Esophagus muscularis mucosa (tissue), 4 donors: Measurements from ENCODE around the gene SNCB. TPM values are rescaled to one million over a fixed set of nuclear protein-coding genes. Genes with fewer than 3 reads are reported as not detected.

ENCODE experiments used
- DNase-seq: peaks from one replicate; pipeline ENCODE4 v3.0.0-alpha.2; 2017; ENCODE audit errors: extremely low spot score
- H3K27ac ChIP-seq, 4 donors: fragments of 200-600 bp; sonication (generic); replicated peaks in 1 of 4; 1 replicate in 3 of 4; 2 replicates in 1 of 4; pipeline ENCODE4 v1.5.1; 2016 to 2019; ENCODE audit warnings: mild to moderate bottlenecking in 1 of 4
- H3K27me3 ChIP-seq, 4 donors: fragments of 200-600 bp; sonication (generic); one replicate each; pipeline versions ENCODE4 v1.5.1 to v1.6.0; 2016 to 2019
- H3K36me3 ChIP-seq, 4 donors: fragments of 200-600 bp; sonication (generic); one replicate each; pipeline ENCODE4 v1.5.1; 2016 to 2019
- H3K4me1 ChIP-seq, 4 donors: fragments of 200-600 bp; sonication (generic); one replicate each; pipeline ENCODE4 v1.5.1; 2016 to 2019
- H3K4me3 ChIP-seq, 4 donors: fragments of 200-600 bp; sonication (generic); 1 replicate in 2 of 4; 2 replicates in 2 of 4; pipeline ENCODE4 v1.5.1; 2016 to 2019; ENCODE audit warnings: mild to moderate bottlenecking in 4 of 4, moderate library complexity in 1 of 4
- H3K9me3 ChIP-seq, 4 donors: fragments of 200-600 bp; sonication (generic); 1 replicate in 3 of 4; 2 replicates in 1 of 4; pipeline ENCODE4 v1.5.1; 2016 to 2019
- EP300 ChIP-seq: sonication (generic); formaldehyde crosslinking; IDR thresholded peaks from one replicate; pipeline ENCODE4 v1.6.1; 2017; ENCODE audit warnings: antibody characterized with exemption
- POLR2A ChIP-seq: fragments of 450-650 bp; IDR thresholded peaks from one replicate; pipeline ENCODE4 v1.6.1; 2017; ENCODE audit warnings: antibody characterized with exemption, moderate library complexity, mild to moderate bottlenecking, low read depth
- POLR2AphosphoS5 ChIP-seq, 2 donors: sonication (generic); formaldehyde crosslinking; IDR thresholded peaks; one replicate each; pipeline ENCODE4 v1.6.1; 2017; ENCODE audit warnings: antibody characterized with exemption in 2 of 2
- WGBS: methylation state at CpG from one replicate; pipeline ENCODE4 v1.1.5; 2018; 5-methylcytosine and 5-hydroxymethylcytosine counted together
- intact Hi-C: fragments of 100-400 bp; cut with DNase I; formaldehyde crosslinking; loops from one replicate; pipeline ENCODE4 v1.15.1; 2023
- small RNA-seq, 3 donors: library from RNA; depleted of rRNA; stranded (forward); fragments of <200 nt; gene quantifications; one replicate each; pipeline ENCODE3, GENCODE V24; 2016
- total RNA-seq, 4 donors: library from RNA; depleted of rRNA; stranded (reverse); fragments of >200 nt; gene quantifications; one replicate each; pipeline versions ENCODE4 v1.1.0 to v1.2.1, GENCODE V29; 2016
- TF ChIP-seq, protein P1 (sequence below), 3 experiments: fragments of 200-600 bp in 2 of 3; fragments of 450-650 bp in 1 of 3; sonication (generic) in 2 of 3; IDR thresholded peaks; one replicate each; pipeline ENCODE4 v1.5.1; 2017 to 2019; ENCODE audit warnings: antibody characterized with exemption in 3 of 3, mild to moderate bottlenecking in 2 of 3, moderate library complexity in 1 of 3

Gene SNCB
- total RNA-seq, 4 donors from 2014 or later: not detected

DNA sequence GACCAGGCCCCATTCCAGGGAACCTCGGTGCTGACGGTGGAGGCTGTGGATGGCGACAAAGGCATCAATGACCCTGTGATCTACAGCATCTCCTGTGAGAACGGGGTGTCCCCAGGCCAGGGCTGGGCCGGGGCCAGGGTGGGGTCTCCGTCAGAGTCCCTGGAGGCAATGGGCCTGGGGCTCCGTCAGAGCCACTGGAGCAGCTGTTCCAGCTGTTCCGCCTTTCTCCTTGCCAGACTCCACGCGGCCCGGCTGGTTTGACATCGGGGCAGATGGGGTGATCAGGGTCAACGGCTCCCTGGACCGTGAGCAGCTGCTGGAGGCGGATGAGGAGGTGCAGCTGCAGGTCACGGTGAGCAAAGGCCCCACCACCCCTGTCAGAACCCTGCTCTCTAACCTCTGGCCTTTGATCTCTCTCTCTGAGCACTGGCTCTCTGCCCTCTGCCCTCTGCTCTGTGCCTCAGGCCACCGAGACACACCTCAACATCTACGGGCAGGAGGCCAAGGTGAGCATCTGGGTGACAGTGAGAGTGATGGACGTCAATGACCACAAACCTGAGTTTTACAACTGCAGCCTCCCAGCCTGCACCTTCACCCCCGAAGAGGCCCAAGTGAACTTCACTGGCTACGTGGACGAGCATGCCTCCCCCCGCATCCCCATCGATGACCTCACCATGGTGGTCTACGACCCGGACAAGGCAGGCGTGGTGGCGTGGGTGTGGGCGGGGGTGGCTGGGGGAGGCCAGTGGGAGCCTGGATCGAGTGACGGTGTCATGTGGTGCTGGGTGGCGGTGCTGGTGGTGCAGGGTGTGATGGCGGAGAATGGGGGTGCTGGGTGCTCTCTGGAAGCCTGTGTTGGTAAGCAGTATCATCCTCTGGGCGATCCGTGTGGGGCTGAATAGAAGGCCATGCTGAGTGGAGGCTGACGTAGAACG is 54.6 kb downstream of the SNCB start:
- H3K4me1 ChIP-seq: peaks cover 0 to 6% (median 0%) of the 10 kb centered on the region in 4 donors
- intact Hi-C loops: loop anchor here (2.0 to 5.0 kb wide), 2 partner anchors 71 to 843 kb away; partner anchors contain the start of gene TSPAN17
- H3K4me3 ChIP-seq: no peak overlapping the region
- H3K27ac ChIP-seq: no peak overlapping the region
- no peak for TF ChIP-seq POLR2AphosphoS5 (IDR thresholded peaks at IDR 0.05)
- DNase-seq: no peak
- no peaks in the 10 kb centered on the region for H3K9me3 ChIP-seq
- WGBS: 96% methylated on average over 14 of the region's 37 CpGs
- peaks cover 0 to 37% (median 0%) of the 10 kb centered on the region in 4 donors for H3K27me3 ChIP-seq
- no peaks in the 10 kb centered on the region for H3K36me3 ChIP-seq

DNA sequence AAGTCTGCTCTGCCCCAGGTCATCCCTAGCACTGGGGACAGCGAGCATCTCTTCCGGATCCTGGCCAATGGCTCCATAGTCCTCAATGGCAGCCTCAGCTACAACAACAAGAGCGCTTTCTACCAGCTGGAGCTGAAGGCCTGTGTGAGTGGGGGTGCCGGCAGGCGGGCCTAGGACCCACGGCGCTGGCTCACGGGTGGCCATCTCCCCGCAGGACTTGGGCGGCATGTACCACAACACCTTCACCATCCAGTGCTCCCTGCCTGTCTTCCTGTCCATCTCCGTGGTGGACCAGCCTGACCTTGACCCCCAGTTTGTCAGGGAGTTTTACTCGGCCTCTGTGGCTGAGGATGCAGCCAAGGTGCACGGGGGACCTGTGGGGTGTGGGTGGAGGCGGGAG is 55.3 kb downstream of the SNCB start:
- no peak for TF ChIP-seq POLR2AphosphoS5 (IDR thresholded peaks at IDR 0.05)
- no peak for TF ChIP-seq POLR2A
- no peak for TF ChIP-seq EP300
- TF ChIP-seq, protein P1, sequence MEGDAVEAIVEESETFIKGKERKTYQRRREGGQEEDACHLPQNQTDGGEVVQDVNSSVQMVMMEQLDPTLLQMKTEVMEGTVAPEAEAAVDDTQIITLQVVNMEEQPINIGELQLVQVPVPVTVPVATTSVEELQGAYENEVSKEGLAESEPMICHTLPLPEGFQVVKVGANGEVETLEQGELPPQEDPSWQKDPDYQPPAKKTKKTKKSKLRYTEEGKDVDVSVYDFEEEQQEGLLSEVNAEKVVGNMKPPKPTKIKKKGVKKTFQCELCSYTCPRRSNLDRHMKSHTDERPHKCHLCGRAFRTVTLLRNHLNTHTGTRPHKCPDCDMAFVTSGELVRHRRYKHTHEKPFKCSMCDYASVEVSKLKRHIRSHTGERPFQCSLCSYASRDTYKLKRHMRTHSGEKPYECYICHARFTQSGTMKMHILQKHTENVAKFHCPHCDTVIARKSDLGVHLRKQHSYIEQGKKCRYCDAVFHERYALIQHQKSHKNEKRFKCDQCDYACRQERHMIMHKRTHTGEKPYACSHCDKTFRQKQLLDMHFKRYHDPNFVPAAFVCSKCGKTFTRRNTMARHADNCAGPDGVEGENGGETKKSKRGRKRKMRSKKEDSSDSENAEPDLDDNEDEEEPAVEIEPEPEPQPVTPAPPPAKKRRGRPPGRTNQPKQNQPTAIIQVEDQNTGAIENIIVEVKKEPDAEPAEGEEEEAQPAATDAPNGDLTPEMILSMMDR (IDR thresholded peaks at IDR 0.05): no peak
- intact Hi-C loops: loop anchor here (2.0 to 5.0 kb wide), 2 partner anchors 72 to 843 kb away; partner anchors contain the start of gene TSPAN17
- no peak for DNase-seq
- peaks cover 0 to 6% (median 0%) of the 10 kb centered on the region in 4 donors for H3K4me1 ChIP-seq
- no peak overlapping the region for H3K27ac ChIP-seq
- peaks cover 0 to 43% (median 0%) of the 10 kb centered on the region in 4 donors for H3K27me3 ChIP-seq
- WGBS: 100% methylated on average over 3 of the region's 14 CpGs
- H3K36me3 ChIP-seq: no peaks in the 10 kb centered on the region
- no peaks in the 10 kb centered on the region for H3K9me3 ChIP-seq
- no peak overlapping the region for H3K4me3 ChIP-seq

DNA sequence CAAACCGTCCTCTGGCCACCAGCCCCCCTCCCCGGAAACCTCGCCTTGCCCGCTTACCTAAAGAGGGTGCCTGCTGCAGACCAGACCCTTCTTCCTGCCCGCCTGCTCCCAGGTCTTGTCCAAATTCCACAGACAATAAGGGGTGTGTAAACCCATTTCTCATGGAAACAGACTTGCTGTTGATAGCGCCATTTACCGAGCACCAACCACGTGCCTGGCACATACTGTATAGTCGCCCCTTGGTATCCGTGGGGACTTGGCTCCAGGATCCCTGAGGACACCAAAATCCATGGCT is 56.1 kb downstream of the SNCB start:
- DNase-seq: no peak
- H3K27me3 ChIP-seq: peaks cover 0 to 51% (median 0%) of the 10 kb centered on the region in 4 donors
- H3K27ac ChIP-seq: no peak overlapping the region
- no peak overlapping the region for H3K4me3 ChIP-seq
- no peaks in the 10 kb centered on the region for H3K36me3 ChIP-seq
- no peaks in the 10 kb centered on the region for H3K9me3 ChIP-seq
- TF ChIP-seq EP300 (no peak), POLR2AphosphoS5 (IDR thresholded peaks at IDR 0.05) (no peak)
- intact Hi-C loops: loop anchor here (2.0 kb wide), 1 partner anchor 73 kb away; the partner anchor contains the start of gene TSPAN17
- 65% methylated on average over 8 of the region's 10 CpGs for WGBS
- peaks cover 0 to 6% (median 0%) of the 10 kb centered on the region in 4 donors for H3K4me1 ChIP-seq

DNA sequence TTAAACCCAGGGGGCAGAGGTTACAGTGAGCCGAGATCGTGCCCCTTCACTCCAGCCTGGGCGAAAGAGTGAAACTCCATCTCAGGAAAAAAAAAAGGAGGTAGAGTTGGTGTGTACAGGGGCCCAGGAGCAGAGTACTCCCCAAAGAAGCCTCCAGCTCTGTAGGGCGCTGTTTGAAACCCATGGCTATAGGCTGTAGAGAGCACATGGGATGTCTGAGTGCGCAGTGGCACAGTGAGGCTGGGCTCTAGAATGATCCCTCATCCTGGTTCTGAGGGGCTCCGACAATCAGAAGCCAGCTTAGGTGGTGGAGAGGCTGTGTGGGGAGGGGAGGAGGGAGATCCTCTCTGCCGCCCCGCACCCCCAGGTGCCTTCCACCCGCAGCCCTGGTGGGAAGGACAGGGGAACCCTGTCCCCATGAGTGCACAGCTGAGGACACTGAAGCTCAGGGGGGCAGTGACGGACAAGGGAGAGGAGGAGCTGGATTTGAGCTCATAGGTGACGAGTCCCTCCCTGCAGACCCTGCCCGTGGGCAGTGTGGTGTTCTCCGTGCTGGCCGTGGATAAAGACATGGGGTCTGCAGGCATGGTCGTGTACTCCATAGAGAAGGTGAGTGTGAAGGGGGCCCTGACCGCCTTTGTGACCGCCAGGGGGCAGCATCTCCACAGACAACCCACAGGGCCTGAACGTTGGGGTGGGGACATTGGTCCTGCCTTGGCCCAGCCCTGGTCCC is 56.6 kb downstream of the SNCB start:
- no peak for DNase-seq
- Histone ChIP-seq H3K36me3 (no peaks in the 10 kb centered on the region), H3K4me1 (peaks cover 0 to 6% (median 0%) of the 10 kb centered on the region in 4 donors), H3K9me3 (no peaks in the 10 kb centered on the region), H3K27ac (no peak overlapping the region), H3K27me3 (peaks cover 0 to 53% (median 0%) of the 10 kb centered on the region in 4 donors), H3K4me3 (no peak overlapping the region)
- intact Hi-C loops: loop anchor here (2.0 kb wide), 1 partner anchor 73 kb away; the partner anchor contains the start of gene TSPAN17
- no peak for TF ChIP-seq EP300
- TF ChIP-seq, protein P1 (IDR thresholded peaks at IDR 0.05): peak; percentile 52 to 80 (median 63)
- WGBS: 24% methylated on average over 15 of the region's 18 CpGs

Small RNAs within 50 kb of the gene (small RNA-seq; reads per million reads assigned to genes)
- gene MIR4281: 0 reads per million in 3 donors

Other genes with a start within 250 kb of the SNCB start
- gene NOP16, start 241.9 kb downstream of the SNCB start, total RNA-seq: 10 to 100 TPM in 2 of 4 donors, 1 to 10 TPM in 2; 7.5 to 23.4 (median 10.8) TPM
- gene HIGD2A, start 241.8 kb downstream of the SNCB start, total RNA-seq: 100 to 1,000 TPM; 120 to 179 (median 160) TPM
- gene CLTB, start 214.0 kb downstream of the SNCB start, total RNA-seq: 100 to 1,000 TPM; 220 to 267 (median 239) TPM
- 10 to 100 TPM; 21.2 to 27.3 (median 23.9) TPM for gene FAF2, start 182.1 kb downstream of the SNCB start, total RNA-seq
- 10 to 100 TPM; 11.3 to 22.2 (median 18.7) TPM for gene RNF44, start 93.1 kb downstream of the SNCB start, total RNA-seq
- under 1 TPM in 1 of 4 donors, not detected in 3; 0.92 TPM for gene CDHR2, start 81.2 kb downstream of the SNCB start, total RNA-seq
- gene GPRIN1, start 20.4 kb downstream of the SNCB start, total RNA-seq: 1 to 10 TPM in 1 of 4 donors, under 1 TPM in 3; 0.42 to 1.0 (median 0.95) TPM
- gene EIF4E1B, start 141 bp upstream of the SNCB start, total RNA-seq: not detected
- gene TSPAN17, start 16.9 kb upstream of the SNCB start, total RNA-seq: 10 to 100 TPM in 3 of 4 donors, 1 to 10 TPM in 1; 8.3 to 18.6 (median 14.8) TPM
- not detected for gene UNC5A, start 180.0 kb upstream of the SNCB start, total RNA-seq